GM23248 (cell line): ENCODE data around the gene SCYGR3.

Experiments
- EZH2 ChIP-seq: fragments of 200-600 bp; sonication (generic); IDR thresholded peaks from 2 replicates; pipeline ENCODE4 v1.6.1; 2018; ENCODE audit warnings: antibody characterized with exemption, mild to moderate bottlenecking; ENCODE audit not compliant: insufficient read depth, poor library complexity, severe bottlenecking
- EZH2phosphoT487 ChIP-seq: fragments of 200-600 bp; sonication (generic); IDR thresholded peaks from 2 replicates; pipeline ENCODE4 v1.6.1; 2018; ENCODE audit warnings: antibody characterized with exemption, moderate library complexity, mild to moderate bottlenecking, low read depth; ENCODE audit not compliant: insufficient read depth

DNA sequence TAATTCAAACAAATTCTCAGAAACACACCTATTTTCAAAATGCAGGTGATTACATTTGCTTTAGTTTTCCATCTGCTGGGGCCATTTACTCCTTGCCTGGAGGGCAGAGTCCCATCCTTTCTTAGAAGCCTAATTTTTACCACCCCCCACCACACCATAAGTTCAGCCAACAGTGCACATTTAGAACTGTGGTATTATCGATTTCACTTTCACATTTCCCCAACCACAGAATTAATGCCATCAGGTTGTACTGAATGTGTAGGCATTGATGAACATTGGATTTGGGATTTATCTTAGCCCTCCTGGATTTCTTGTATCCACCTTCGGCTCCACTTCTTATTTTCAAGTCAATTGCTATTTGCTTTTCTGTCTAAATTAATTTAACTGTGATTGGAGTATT, 4.5 kb downstream of the SCYGR3 start:
- no peak for TF ChIP-seq EZH2
- no peak for TF ChIP-seq EZH2phosphoT487
